Sigmoid colon (tissue), 4 donors: Measurements from ENCODE around the gene ATIC.

Source experiments
- CTCF ChIP-seq, 4 experiments: fragments of 450-650 bp in 3 of 4; fragments of 200-600 bp in 1 of 4; IDR thresholded peaks; one replicate each; pipeline ENCODE4 v1.5.1; 2016 to 2019; ENCODE audit warnings: antibody characterized with exemption in 4 of 4, mild to moderate bottlenecking in 3 of 4, moderate library complexity in 2 of 4
- EP300 ChIP-seq, 4 donors: sonication (generic); formaldehyde crosslinking; IDR thresholded peaks; one replicate each; pipeline ENCODE4 v1.6.1; 2017; ENCODE audit warnings: antibody characterized with exemption in 4 of 4
- POLR2A ChIP-seq, 2 donors: fragments of 450-650 bp; IDR thresholded peaks; one replicate each; pipeline ENCODE4 v1.6.1; 2016; ENCODE audit warnings: antibody characterized with exemption in 2 of 2, mild to moderate bottlenecking in 2 of 2, moderate library complexity in 2 of 2

- TF ChIP-seq CTCF (IDR thresholded peaks at IDR 0.05) (no peak), EP300 (IDR thresholded peaks at IDR 0.05) (no peak), POLR2A (IDR thresholded peaks at IDR 0.05) (no peak)
Observed at GRCh38 chr2:215369181-215369760, 57.4 kb downstream of the ATIC start.
